Activated gamma-delta T cell treated with anti-CD3 and anti-CD28 coated beads, Interleukin-2, amount 50 U/mL, for 16 hours (primary cell): ENCODE results near the gene BCL11A.

Experiments
- DNase-seq: peaks from one replicate; pipeline ENCODE4 v3.0.0-alpha.2; 2020; ENCODE audit warnings: low read depth

The BCL11A gene

DNA sequence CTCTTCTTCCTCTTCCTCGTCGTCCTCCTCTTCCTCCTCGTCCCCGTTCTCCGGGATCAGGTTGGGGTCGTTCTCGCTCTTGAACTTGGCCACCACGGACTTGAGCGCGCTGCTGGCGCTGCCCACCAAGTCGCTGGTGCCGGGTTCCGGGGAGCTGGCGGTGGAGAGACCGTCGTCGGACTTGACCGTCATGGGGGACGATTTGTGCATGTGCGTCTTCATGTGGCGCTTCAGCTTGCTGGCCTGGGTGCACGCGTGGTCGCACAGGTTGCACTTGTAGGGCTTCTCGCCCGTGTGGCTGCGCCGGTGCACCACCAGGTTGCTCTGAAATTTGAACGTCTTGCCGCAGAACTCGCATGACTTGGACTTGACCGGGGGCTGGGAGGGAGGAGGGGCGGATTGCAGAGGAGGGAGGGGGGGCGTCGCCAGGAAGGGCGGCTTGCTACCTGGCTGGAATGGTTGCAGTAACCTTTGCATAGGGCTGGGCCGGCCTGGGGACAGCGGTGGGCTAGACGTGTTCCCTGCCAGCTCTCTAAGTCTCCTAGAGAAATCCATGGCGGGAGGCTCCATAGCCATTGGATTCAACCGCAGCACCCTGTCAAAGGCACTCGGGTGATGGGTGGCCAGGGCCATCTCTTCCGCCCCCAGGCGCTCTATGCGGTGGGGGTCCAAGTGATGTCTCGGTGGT is 91.9 kb downstream of the BCL11A start:
- no peak for DNase-seq

GRCh38 chr2:60460577-60461420 is 92.7 kb downstream of the BCL11A start:
- DNase-seq = no peak

DNA sequence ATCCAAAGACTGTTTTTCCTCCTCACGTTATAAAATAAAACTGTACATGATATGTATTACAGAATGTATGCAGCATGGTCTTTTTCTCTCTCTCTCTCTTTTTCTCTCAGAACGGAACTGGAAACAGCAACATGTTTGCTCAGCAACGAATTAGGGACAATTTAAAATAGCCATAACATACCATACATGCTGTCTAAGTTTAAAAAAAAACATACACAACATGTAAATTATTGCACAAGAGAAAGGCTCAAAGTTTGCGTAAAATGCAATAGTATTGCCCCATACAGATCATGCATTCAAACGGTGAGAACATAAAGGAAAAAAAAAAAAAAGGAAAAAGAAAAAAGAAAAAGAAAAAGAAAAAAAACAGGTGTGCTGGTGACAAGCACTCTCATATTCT is 93.6 kb downstream of the BCL11A start:
- DNase-seq = no peak

DNA sequence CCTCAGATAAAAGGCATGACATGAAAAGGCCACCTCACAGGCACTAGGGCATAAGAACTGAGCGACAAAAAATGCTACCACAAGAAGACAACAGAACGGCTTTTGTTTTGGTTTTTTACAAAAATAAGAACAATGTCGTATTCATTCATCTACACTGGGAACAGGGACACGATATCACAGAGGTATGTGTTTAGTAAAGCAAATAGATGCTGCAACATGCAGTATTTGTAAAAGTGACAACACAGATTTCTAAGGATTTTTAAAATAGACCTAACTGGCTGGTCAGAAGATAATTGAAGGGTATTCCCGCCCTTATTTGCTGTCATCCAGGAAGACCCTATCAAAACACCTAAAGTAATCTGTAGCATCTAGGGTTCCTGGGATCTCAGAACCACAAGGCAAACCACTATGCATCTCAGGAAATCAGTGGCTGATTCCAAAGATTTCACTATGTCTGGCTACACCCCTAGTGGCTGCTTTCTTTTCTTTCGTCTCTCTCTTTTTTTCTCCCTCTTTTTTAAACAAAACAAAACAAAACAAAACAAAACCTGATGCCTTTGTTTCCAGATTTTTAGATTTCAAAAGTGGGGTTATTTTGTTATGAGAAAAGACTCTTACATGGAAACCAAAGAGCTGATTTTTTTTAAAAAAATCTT is 97.2 kb downstream of the BCL11A start:
- DNase-seq = no peak

DNA sequence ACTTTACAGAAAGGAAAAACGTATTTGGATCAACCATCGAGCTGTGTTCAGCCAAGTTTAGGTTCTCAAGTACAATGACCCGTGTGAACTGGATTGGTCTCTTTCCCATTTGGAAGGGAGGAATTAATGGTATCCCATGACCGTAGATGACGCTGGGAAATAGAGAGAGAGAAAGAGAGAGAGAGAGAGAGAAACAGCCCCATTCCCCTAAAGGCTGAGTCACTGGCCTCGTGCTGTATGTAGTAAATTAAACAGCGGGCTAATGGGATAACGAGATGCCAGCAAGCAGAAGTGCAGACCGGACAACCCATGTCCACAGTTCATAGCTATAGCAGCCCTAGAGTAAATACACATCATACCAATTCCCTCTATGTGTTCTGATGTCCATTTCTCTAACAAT is 99.6 kb downstream of the BCL11A start:
- no peak for DNase-seq

DNA sequence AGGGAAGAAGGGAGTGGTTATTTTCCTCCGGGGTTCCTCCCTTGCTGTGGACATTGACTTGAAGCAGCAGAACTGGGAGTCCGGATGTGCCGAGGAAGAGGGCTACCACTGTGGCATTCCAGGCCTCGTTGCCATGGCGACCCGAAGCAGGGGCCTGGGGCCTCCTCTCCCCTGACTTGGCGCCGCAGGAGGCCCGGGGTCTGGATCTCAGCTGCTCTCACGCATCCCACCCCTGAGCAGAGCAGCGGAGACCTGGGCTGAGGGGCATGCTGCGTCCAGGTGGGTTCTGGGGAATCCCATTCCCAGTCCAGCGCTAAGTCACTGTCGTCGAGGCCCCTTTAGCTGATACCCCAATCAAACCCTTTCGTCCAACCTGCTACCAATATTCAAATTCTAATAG is 100.2 kb downstream of the BCL11A start:
- DNase-seq = no peak

DNA sequence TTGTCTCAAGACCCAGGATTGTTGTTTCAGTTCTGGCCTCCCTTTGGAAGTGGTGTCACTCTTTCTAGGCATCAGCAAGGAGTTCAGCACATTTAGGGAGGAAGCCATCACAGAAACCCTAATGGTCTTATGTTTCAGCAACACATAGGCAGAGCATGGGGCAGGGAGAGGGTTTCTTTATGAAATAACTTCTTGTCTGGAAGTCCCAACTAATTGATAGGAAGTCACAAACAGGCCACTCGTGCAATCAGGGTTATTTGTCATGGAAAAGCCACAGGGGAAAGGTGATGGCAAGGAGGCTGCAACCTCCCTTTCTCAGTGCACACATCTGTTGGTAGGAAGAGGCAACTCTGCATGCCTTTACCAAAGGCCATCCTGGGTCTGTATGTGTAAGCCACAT is 103.0 kb downstream of the BCL11A start:
- DNase-seq = no peak

DNA sequence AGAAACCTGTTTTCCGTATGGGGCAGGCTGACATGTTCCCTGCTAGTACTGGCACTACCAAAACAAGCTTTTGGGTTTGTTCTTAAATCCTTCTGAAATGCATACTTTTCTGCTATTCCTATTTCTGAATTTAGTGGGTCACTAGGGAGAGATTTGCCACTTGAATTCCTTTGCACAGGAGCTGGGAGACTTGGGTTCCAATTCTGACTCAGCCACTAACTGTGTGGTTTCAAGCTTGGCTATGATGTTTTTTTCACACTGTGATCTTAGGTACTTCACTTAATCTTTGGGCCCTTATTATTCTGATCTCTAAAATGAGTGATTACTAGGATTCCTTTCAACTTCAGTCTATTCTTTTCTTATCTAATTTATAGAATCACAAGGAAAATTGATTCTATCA is 105.5 kb downstream of the BCL11A start:
- no peak for DNase-seq

DNA sequence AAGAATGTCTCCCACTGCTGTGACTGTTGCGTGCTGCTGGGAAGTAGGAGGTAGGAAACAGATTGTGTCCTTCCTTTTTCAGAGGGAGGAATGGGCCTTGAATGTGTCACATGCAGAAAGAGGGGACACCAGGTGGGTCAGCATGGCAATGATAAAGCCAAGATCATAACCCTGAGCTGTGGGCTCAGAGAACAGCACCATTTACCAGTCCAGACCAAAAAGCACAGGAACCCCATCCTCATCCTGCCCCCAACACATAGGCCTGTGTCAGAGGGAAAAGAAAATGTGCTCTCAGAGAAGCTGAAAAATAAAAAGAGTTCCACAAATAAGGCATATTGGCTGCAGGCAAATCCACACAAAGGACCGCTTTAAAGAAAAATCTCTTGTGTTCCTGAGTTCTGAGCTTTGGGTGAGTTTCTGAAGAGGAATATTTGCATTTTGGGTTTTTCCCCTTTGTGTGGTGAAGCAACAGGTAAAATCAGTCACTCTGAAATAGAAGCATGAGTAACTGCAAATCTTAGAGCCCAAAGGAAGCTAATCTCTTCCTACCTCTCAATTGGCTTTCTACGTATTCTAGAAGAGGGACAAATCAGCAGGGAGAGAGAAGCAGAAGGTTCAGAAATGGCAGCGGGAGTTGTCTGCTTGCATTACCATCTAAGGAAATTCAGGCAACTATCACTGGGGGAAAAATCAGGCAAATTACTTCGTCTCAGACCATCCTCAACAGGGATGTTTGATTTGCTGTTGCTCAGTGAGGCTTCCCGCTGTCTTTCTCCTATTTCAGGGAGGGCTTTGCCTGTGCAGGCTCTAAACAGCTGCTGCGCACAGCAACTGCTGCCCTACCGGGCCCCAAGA is 106.8 kb downstream of the BCL11A start:
- DNase-seq = no peak

GRCh38 chr2:60445684-60446179 is 107.7 kb downstream of the BCL11A start:
- no peak for DNase-seq

- no peak for DNase-seq
Measured at GRCh38 chr2:60442608-60443007, 110.8 kb downstream of the BCL11A start.

GRCh38 chr2:60441800-60442199 is 111.7 kb downstream of the BCL11A start:
- no peak for DNase-seq

- no peak for DNase-seq
Measured at GRCh38 chr2:60440767-60441163, 112.7 kb downstream of the BCL11A start.

GRCh38 chr2:60440079-60440766 is 113.2 kb downstream of the BCL11A start:
- DNase-seq = no peak

GRCh38 chr2:60439219-60439974 is 114.1 kb downstream of the BCL11A start:
- no peak for DNase-seq

- DNase-seq = no peak
Measured at GRCh38 chr2:60438653-60439052, 114.8 kb downstream of the BCL11A start.

DNA sequence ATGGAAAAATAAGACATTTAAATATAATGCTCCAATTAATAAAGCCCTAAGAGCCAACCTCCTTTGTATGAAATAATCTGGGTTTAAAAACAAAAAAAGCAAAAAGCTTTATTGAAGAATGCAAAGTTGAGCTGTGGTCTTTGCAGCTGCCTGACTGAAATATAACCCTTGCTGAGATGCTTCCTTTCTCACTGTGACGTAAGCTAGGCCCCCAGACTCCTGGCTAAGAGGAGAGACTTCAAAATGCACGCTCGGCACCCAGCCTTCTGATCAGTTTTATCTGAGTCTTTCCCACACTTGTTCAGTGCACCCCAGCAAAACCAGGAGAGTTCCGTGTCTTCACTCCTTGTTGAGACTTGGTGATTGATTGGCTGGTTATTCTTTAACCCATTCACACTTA is 115.3 kb downstream of the BCL11A start:
- DNase-seq = no peak

DNA sequence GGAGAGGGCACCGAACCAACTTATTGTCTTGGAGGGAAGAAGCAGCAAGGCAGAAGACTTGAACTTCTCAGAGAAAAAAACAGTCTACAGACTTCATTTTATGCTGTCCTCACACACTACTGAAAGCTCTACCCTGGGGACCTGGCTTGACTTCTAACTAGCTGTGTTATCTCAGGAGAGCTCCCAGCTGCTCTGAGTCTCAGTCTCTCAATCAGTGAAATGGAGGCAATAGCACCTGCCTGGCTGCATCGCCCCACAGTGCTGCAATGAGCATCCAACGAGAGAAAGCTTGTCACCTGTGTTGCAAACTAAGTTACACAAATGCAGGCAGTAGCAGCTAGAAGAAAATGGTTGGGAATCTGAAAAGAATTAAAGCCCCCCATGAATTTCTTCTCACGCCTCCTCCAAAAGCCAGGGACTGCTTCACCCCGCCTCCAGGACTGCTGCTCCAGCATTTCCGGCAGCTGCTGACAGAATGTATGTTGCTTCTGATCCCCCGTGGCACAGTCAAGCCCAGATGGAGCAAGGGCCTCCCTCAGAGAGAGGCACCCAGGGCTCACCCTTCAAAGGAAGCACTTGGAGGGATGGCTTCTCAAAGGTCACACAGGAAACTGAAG is 116.3 kb downstream of the BCL11A start:
- DNase-seq = no peak

DNA sequence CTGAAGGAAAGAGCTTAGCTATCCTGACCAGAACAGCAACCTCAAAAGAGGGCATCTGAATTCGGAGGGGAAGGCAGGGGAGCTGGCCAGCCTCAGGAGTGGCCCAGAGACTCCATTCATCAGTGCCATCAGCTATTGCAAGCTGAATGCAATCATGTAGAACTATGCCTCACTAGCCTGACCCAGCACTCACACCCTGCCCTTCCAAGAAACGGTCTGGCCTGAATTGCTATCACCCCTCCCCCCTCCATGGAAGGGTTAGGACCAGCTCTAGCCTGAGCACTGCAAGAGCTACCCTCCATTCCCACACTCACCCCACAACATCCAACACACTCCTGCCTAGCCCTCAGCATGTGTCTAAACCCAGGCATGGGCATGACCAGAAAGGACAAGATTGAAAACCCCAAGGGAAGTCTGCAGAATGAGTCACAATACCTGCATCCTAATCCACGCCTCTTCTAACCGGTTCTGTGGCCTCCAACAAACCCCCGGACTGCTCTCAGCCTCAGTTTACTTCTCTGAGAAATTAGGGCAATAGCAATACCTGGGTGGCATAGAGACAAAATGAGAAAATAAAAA is 120.3 kb downstream of the BCL11A start:
- no peak for DNase-seq
